HG03378 (cell line): ENCODE results near the gene ADRM1.

Source experiments
- ATAC-seq: cut with Tn5 transposase; IDR thresholded peaks from one replicate; pipeline ENCODE4 v1.9.1; 2021; ENCODE audit warnings: mild to moderate bottlenecking, moderate library complexity; ENCODE audit not compliant: unreplicated experiment

Gene ADRM1

GRCh38 chr20:62352402-62353288 lies 49.8 kb downstream of the ADRM1 start:
- no peak for ATAC-seq

DNA sequence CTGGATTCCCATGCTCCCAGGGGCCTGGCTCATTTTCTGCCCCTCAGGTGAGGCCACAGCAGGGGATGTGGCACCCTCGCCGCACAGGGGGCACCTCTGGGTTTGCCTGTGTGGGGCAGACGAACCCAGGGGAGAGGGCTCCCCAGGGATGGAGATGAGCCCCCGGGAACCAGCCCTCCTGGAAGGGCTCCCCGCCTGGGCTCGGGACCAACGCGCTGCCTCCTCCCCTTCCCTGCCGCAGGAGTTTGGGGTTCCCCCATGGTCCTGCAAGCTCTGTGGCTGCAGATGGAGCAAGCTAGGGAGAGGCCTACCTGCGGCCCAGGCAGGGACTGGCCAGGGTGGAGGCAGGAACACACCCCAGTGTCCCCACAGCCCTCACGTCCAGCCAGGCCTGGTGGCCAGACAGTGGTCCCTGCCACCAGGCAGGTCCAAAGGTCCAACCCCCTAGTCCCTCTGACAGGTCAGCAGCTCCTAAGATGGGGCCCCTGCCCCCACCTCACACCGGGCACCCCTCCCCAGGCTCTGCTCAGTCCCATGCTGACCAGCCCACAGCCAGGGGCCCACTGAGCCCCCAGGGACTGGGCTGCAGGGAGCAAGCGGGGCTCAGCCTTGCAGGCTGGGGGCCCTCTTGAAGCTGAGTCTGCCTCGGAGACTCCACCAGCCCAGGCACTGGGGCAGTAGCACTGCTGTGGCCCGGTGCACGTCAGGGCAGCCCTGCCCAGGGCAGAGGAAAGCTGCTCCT lies 50.7 kb downstream of the ADRM1 start:
- no peak for ATAC-seq

GRCh38 chr20:62354031-62354808 lies 51.4 kb downstream of the ADRM1 start:
- no peak for ATAC-seq

GRCh38 chr20:62354811-62355341 lies 52.1 kb downstream of the ADRM1 start:
- ATAC-seq = no peak

DNA sequence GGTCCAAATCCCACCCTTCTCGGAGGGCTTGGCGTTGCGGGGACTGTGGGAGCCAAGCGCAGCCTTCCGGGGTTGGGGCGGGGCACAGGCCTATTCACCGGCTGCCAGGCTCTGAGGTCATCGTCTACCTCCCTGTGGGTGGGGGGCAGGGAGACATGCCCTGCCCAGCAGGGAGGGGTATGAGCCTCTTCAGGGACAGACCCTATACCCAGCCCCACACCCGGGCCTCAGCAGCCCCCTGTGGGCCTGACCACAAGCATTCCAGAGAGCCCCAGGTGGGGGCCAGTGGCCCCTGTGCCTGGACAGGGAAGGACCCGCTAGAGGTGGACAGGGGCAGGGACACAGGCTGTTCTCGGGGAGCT lies 52.7 kb downstream of the ADRM1 start:
- ATAC-seq = no peak

- no peak for ATAC-seq
These were observed 53.2 kb downstream of the ADRM1 start for GRCh38 chr20:62355878-62356588.

GRCh38 chr20:62356589-62357186 lies 53.9 kb downstream of the ADRM1 start:
- ATAC-seq = no peak

DNA sequence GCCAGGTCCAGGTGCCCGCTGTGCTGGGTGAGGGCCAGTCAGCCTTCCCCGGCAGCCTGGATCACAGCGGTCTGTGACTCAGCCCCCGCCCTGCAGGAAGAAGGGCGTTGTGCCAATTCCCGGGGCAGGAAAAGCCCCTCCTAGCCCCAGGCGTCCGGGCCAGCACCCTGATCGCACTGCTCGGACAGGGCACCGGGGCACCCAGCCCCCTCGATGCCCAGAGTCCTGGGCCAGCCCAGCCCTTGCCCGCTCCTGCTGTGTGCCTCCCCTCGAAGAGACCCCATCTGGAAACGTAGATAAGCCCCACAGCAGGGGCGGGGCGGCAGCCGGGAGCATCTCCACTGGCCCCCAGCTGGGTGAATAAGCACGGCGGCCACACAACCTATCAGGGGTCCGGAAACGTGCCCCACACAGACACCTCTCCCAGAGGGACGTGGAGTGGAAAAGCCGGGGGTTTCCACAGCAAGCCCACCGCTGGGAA lies 54.4 kb downstream of the ADRM1 start:
- ATAC-seq = no peak

GRCh38 chr20:62357681-62358080 lies 54.9 kb downstream of the ADRM1 start:
- ATAC-seq = no peak
